GM18526 (cell line): Measurements from ENCODE around the gene KAT2A.

Experiments used
- POLR2A ChIP-seq: IDR thresholded peaks from 3 replicates; pipeline ENCODE4 v1.6.1; 2011; ENCODE audit not compliant: insufficient read length; ENCODE audit errors: extremely low read depth

KAT2A gene

GRCh38 chr17:42067371-42068091 is 53.6 kb downstream of the KAT2A start:
- no peak for TF ChIP-seq POLR2A

DNA sequence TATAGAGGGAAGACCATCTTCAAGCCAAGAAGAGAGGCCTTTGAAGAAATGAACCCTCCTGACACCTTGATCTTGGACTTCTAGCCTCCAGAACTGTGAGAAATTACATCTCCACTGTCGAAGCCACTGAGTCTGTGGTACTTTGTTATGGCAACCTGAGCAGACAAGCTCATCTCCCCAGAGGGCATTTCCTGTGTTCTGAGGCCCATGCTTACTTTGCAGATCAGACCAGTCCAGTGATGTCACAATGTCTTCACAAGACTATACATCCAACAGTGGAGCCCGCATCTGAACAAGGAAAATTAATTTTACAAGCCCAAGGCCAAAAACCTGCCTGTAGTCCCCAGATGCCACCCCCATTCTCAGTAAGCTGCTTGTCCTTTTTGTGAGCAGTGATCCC is 56.0 kb downstream of the KAT2A start:
- TF ChIP-seq POLR2A = no peak
